ENCODE results near the gene GAS6.
A peak's percentile ranks its signal among the peaks of the same experiment; 100 is the strongest.
"Not testable (repeated sequence)": the region's sequence is repeated elsewhere in the genome, so short reads cannot be mapped to it uniquely, and the experiment has no call there.

Gene GAS6

GRCh38 chr13:113867913-113868312 lies 4.0 kb upstream of the GAS6 start:
- DNase-seq = not testable (repeated sequence)

- DNase-seq = no peak
Measured at GRCh38 chr13:113865427-113865826, 1.6 kb upstream of the GAS6 start.

GRCh38 chr13:113864273-113864890 lies 506 bp upstream of the GAS6 start:
- no peak for DNase-seq

GRCh38 chr13:113862931-113863523 lies 849 bp downstream of the GAS6 start:
- peak; percentile 33 for DNase-seq

- no peak for DNase-seq
Measured at GRCh38 chr13:113862191-113862930, 1.5 kb downstream of the GAS6 start.

- no peak for DNase-seq
Measured at GRCh38 chr13:113861433-113862030, 2.3 kb downstream of the GAS6 start.

- DNase-seq = no peak
Measured at GRCh38 chr13:113860665-113861432, 3.0 kb downstream of the GAS6 start.

- DNase-seq = no peak
Measured at GRCh38 chr13:113860051-113860664, 3.7 kb downstream of the GAS6 start.

- DNase-seq = no peak
Measured at GRCh38 chr13:113859311-113860050, 4.4 kb downstream of the GAS6 start.

- no peak for DNase-seq
Measured at GRCh38 chr13:113857531-113858195, 6.2 kb downstream of the GAS6 start.

- no peak for DNase-seq
Measured at GRCh38 chr13:113856716-113857065, 7.2 kb downstream of the GAS6 start.

GRCh38 chr13:113855931-113856715 lies 7.8 kb downstream of the GAS6 start:
- DNase-seq = no peak

- no peak for DNase-seq
Measured at GRCh38 chr13:113855012-113855921, 8.6 kb downstream of the GAS6 start.

- peak; percentile 73 for DNase-seq
Measured at GRCh38 chr13:113854238-113855011, 9.5 kb downstream of the GAS6 start.

GRCh38 chr13:113853518-113854237 lies 10.2 kb downstream of the GAS6 start:
- DNase-seq = no peak

GRCh38 chr13:113852536-113853517 lies 11.0 kb downstream of the GAS6 start:
- no peak for DNase-seq

Measured in fibroblast of skin of scalp (primary cell).